HFF-Myc (cell line): ENCODE data around the gene NCOA3.

Source experiments
- DNase-seq: peaks from one replicate; pipeline ENCODE4 v3.0.0-alpha.2; 2011; ENCODE audit warnings: low read depth; ENCODE audit errors: extremely low read depth
- H3K4me3 ChIP-seq: replicated peaks from 2 replicates; pipeline ENCODE4 v1.5.1; 2011; ENCODE audit warnings: low read depth, mild to moderate bottlenecking, control low read depth, low read length
- TF ChIP-seq, protein P1 (sequence below): IDR thresholded peaks from 2 replicates; pipeline ENCODE4 v1.5.1; 2012; ENCODE audit warnings: mild to moderate bottlenecking, low read depth, low read length, control low read depth; ENCODE audit errors: missing control alignments

NCOA3 gene

DNA sequence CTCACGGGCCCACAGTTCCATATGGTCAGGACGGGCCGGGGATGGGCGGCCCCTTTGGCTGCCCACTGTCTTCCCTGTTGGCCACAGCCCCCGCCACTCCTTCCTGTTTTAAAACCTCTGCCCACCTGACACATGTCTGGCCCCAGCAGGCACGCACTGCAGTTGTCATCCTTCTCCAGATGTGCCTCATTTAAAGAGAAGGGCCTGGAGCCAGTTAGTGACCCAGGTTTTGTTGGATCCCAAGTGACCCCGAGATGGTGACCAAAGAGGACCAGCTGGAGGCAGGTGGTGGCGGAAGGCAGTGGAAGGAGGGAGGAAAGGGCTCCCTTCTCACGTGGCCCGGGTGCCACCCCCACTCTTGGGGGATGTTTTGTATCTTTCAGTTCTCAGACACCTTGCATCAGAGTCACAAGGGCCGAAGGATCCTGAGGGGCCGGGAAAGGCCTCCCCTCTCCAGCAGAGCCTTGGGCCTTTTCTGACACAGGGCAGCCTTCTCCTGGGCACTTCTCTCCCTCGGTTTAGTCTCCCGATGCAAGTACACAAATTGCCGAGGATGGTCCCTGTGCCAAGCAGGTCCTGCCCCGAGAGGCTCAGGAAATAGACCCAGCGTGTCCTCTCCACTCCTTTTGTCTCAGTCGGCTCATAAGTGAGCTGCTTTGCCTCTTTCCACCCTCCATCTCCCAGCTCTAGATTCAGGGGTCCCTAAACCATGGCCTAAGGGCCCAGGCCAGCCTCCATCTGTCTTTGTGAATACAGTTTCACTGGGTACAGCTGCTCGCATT, 166.0 kb downstream of the NCOA3 start:
- TF ChIP-seq, protein P1, sequence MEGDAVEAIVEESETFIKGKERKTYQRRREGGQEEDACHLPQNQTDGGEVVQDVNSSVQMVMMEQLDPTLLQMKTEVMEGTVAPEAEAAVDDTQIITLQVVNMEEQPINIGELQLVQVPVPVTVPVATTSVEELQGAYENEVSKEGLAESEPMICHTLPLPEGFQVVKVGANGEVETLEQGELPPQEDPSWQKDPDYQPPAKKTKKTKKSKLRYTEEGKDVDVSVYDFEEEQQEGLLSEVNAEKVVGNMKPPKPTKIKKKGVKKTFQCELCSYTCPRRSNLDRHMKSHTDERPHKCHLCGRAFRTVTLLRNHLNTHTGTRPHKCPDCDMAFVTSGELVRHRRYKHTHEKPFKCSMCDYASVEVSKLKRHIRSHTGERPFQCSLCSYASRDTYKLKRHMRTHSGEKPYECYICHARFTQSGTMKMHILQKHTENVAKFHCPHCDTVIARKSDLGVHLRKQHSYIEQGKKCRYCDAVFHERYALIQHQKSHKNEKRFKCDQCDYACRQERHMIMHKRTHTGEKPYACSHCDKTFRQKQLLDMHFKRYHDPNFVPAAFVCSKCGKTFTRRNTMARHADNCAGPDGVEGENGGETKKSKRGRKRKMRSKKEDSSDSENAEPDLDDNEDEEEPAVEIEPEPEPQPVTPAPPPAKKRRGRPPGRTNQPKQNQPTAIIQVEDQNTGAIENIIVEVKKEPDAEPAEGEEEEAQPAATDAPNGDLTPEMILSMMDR, result no peak
- peak; percentile 25 for DNase-seq
- H3K4me3 ChIP-seq, result no peak overlapping the region

DNA sequence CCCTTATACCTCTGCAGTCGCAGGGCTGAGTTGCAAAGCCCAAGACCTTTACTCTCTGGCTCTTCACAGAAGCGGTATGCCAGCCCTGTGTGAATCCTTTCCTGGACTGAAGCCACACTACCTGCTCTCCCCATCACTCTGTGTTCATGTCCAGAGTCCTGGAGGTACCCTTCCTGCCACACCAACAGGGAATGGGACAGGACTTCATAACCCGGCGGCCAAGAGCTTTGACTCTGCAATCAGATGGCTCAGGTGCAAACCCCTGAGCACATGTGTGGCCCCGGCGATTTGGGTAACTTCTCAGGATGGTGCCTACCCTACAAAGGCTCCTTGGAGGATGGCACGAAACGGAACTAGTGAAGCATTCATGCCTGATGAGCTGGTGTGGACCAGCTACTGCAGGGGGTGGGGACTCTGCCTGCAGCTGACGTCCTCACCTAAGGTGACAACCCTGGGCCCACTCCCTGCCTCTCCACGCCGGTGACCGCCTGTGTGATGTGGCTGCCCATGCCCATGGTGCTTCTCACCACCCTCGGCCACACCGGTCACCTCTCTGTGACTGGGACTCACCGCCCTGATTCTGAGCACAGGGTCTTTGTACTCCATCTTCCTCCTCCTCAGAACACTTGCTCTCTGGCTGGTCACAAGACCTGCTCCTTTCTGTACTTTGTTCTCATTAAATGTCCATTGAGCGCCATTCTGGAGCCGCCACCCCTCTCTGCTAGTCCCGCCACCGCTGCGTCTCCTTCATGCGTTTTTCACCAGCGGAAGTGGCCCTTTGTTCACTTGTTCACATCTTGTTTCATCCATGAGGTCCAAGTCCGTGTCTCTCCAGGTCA, 166.8 kb downstream of the NCOA3 start:
- TF ChIP-seq, protein P1, result no peak
- no peak overlapping the region for H3K4me3 ChIP-seq
- no peak for DNase-seq

DNA sequence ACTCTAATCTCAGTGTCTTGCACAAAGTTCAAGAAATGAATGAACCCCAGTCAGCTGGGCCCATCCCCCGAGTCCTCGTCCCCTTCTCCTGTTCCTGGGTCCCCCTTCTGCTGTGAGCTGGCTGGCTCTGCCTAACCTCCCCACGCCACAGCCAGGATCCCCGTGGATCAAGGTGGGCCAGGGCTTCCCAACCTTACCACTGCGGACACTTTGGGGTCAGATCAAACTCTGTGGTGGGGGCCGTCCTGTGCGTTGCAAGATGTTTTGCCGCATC, 167.4 kb downstream of the NCOA3 start:
- no peak for DNase-seq
- no peak overlapping the region for H3K4me3 ChIP-seq
- TF ChIP-seq, protein P1, result no peak

DNA sequence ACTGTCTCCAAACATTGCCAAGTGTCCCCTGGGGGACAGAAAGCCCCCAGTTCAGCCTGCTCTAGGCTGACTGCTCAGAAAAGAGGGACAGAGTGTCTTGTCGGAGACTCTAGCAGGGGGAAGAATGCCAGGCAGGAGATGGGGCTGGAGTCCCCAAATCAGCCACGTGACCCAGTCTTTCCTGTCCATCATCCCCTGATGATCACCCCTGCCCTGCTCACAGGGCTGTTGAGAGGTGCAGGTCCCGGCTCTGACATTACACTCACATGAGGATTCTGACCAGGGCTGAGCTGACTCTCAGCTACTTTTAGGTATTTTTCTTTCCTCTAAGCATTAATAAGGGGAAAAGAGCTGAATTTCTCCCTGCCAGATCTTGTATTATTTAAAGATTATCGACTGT, 167.8 kb downstream of the NCOA3 start:
- TF ChIP-seq, protein P1, result no peak

DNA sequence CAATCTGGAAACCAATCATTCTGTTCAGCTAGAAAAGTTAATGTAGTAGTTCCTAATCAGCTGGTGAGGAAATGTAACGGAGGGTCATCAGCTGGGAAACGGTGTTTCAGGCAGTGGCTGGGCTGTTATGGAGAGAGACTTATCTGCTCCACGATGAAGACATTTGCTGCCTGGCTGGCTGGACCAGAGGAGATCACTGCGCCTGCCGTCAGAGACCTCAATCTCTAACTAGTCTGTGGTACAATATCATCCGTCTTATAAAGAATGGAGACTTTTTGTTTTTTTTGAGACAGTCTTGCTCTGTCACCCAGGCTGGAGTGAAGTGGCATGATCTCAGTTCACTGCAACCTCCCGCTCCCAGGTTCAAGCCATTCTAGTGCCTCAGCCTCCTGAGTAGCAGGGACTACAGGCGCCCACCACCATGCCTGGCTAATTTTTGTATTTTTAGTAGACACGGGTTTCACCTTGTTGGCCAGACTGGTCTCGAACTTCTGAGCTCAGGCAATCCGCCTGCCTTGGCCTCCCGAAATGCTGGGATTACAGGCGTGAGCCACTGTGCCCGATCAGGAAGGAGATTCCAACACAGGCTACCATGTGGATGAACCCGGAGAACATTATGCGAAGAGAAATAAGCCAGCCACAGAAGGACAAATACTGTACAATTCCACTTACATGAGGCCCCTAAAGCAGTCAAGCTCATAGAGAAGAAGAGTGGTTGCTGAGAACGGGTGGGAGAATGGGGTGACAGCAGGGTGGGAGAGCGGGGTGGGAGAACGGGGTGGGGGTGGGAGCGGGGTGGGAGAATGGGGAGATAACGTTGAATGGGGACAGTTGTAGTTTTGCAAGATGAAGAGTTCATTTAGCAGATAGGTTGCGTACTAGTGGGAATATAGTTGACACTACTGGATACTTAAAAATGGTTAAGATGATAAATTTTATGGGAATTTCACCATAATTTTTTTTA, 168.5 kb downstream of the NCOA3 start:
- DNase-seq, result no peak
- TF ChIP-seq, protein P1, result no peak
- H3K4me3 ChIP-seq, result no peak overlapping the region

More for the DNA sequence above, 167.8 kb downstream of the NCOA3 start:
- DNase-seq, result no peak
- no peak overlapping the region for H3K4me3 ChIP-seq

DNA sequence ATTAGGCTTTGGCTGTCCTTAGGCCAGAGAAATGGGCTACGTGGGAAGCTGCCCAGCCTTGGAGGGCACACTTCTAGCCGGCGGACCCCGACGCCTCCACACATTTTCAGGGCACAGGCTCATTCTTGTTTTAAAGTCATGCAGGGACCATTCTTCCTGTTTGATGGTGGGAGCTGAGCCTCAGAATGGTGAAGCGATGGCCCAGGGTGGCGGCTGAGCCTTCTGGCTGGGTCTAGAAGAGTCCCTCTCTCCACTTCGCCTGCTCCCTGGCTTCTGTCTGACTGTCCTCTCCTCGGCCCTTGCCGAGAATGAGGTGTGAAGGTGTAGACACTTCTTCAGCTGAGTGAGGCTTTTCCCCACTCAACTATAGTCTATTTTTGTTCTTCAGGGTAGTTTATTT, 169.2 kb downstream of the NCOA3 start:
- TF ChIP-seq, protein P1, result no peak
- DNase-seq, result no peak
- H3K4me3 ChIP-seq, result no peak overlapping the region
